SIG-M5 treated with dmso at 0.1 percent for 504 hours (cell line): Measurements from ENCODE around the gene TNFAIP8L1.

ENCODE experiments used
- DNase-seq: peaks from one replicate; lab custom pipeline; 2025; ENCODE audit not compliant: unreplicated experiment; lab: John Stamatoyannopoulos, UW

Gene TNFAIP8L1

GRCh38 chr19:4609878-4610511 is 29.3 kb upstream of the TNFAIP8L1 start:
- peak; percentile 79 for DNase-seq

- DNase-seq: no peak
These were observed 26.0 kb upstream of the TNFAIP8L1 start for GRCh38 chr19:4613254-4613751.

GRCh38 chr19:4618019-4618418 is 21.3 kb upstream of the TNFAIP8L1 start:
- no peak for DNase-seq

- DNase-seq: no peak
These were observed 19.5 kb upstream of the TNFAIP8L1 start for GRCh38 chr19:4619668-4620294.

- DNase-seq: no peak
These were observed 18.6 kb upstream of the TNFAIP8L1 start for GRCh38 chr19:4620675-4621074.

- DNase-seq: no peak
These were observed 16.5 kb upstream of the TNFAIP8L1 start for GRCh38 chr19:4622695-4623421.

- no peak for DNase-seq
These were observed 15.0 kb upstream of the TNFAIP8L1 start for GRCh38 chr19:4624301-4624700.

GRCh38 chr19:4624733-4625362 is 14.5 kb upstream of the TNFAIP8L1 start:
- DNase-seq: peak; percentile 42

GRCh38 chr19:4633140-4633967 is 6.0 kb upstream of the TNFAIP8L1 start:
- DNase-seq: peak; percentile 73

- DNase-seq: no peak
These were observed 3.6 kb upstream of the TNFAIP8L1 start for GRCh38 chr19:4635754-4636116.

- DNase-seq: peak; percentile 36
These were observed 3.1 kb upstream of the TNFAIP8L1 start for GRCh38 chr19:4636151-4636717.

GRCh38 chr19:4636761-4637160 is 2.6 kb upstream of the TNFAIP8L1 start:
- DNase-seq: no peak

GRCh38 chr19:4638317-4638716 is 999 bp upstream of the TNFAIP8L1 start:
- DNase-seq: no peak

GRCh38 chr19:4639531-4640246 is 373 bp downstream of the TNFAIP8L1 start:
- no peak for DNase-seq

GRCh38 chr19:4640247-4641000 is 1.1 kb downstream of the TNFAIP8L1 start:
- no peak for DNase-seq

- DNase-seq: no peak
These were observed 1.8 kb downstream of the TNFAIP8L1 start for GRCh38 chr19:4641132-4641531.

GRCh38 chr19:4642625-4643024 is 3.3 kb downstream of the TNFAIP8L1 start:
- DNase-seq: no peak

GRCh38 chr19:4645718-4646117 is 6.4 kb downstream of the TNFAIP8L1 start:
- DNase-seq: no peak
